GM18868 (cell line): Measurements from ENCODE around the gene HEXB.
"Not testable (repeated sequence)": the region's sequence is repeated elsewhere in the genome, so short reads cannot be mapped to it uniquely, and the experiment has no call there.

Source experiments
- ATAC-seq: cut with Tn5 transposase; IDR thresholded peaks from one replicate; pipeline ENCODE4 v1.9.1; 2021; ENCODE audit warnings: mild to moderate bottlenecking, moderate library complexity; ENCODE audit not compliant: unreplicated experiment

Gene HEXB

DNA sequence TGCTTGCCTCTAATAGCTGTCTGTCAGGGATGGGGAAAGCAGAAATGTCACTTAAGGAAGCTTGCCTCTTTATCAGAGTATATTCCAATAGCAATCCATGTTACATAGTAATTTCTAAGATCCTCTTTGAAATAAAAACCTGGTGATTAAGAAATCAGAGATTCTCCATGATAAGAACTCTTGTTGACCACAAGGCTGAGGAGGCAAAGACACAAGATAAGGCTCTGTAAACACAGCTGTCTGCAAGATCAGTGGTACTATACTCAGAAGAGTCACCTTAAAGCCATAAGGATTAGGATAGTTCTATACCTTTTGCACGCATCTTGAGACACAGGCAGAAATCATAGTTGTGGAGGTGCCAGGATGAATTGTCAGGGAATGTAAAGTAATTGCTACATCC, 40.3 kb downstream of the HEXB start:
- ATAC-seq: no peak

DNA sequence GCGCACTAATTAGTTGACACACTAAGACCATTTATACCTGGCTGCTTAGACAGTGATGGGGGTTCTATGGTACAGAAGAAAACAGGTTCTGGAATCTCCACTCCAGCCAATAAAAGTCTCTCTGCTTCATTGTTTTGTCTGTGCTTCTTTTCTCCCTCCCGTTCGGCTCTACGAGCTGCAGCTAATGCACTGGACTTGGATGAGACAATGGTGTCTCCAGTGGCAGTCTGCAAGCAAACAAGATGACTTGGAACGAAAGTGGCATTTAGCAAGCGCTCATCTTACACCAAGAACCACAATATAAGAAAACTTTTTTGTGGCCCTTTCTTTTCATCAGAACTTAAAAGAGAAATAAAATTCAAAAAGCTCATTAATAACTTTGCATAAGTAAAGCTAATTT, 51.7 kb downstream of the HEXB start:
- ATAC-seq: no peak

DNA sequence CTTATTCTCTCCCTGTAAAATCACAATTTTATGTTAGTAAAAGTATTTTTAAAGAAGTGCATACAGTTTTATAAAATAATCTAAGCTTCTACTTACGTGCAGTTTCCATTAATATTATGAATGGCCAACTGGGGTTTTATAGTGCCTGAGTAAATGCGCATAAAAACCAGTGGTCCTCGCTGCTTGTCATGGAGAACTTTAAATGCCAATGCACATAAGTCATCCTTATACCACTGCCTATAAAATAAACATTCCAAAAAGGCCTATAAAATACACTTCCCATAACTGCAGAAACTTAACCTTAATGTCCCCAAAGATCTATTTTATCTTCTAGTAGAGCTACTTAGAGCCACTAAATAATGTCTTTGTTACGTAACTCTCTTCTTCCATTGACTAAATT, 53.4 kb downstream of the HEXB start:
- no peak for ATAC-seq

DNA sequence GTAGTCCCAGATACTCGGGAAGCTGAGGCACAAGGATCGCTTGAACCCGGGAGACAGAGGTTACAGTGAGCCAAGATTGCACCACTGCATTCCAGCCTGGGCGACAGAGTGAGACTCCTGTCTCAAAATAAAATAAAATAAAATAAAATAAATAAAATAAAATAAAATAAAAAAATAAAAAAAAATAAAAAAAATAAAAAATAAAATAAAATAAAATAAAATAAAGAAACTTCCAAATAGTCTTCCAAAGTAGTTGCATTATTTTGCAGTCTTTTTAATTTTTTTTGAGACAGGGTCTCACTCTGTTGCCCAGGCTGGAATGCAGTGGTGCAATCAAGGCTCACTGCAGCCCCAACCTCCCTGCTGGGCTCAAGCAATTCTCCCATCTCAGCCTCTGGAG, 63.7 kb downstream of the HEXB start:
- ATAC-seq: not testable (repeated sequence)

DNA sequence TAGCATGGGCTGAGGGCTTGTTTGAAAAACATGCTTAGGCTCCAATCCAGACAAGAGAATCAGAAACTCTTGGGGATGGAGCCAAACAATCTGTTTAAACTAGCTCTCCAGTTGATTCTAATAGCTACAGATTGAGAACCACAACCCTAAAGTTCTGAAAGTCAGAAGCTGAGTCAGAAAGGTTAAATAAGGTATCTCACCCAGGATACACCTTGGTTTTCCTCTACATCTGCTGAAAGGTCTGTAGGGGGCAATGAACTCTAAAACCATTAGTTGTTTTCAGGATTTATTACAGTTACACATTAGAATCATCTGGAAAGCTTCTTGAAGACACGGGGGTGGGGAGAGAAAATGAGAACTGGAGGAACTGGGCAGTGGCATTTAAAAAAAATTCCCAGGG, 76.2 kb downstream of the HEXB start:
- ATAC-seq: no peak

DNA sequence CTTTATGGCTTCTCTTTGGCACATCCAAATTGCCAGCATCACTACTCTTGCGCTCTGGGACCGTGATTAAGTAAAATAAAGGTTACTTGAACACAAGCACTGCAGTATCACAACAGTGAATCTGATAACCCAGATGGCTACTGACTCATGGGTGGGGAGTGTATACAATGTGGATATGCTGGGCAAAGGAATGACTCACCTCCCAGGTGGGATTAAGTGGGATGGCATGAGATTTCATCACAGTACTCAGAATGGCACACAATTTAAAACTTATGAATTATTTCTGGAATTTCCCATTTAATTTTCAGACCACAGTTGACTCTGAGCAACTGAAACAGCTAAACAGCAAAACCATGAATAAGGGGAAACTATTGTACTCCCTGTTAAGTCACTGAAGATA, 77.6 kb downstream of the HEXB start:
- no peak for ATAC-seq

DNA sequence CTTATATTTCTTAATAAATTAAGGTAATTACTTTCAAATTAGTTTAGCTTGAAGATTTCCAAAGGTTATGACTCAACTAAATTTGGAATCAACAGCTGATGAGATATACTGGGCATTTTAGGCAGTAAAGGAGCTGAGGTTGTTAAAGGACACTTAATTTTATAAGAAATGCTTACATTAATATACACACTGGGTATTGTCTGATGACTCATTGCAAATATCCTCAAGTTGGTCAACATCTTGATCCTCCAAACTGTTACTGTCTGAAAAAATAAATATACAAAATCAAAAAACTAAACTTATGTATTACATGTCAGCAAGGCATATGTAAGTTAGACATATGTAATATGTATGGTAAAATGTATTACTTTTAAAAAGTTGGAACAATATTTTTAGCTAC, 78.5 kb downstream of the HEXB start:
- ATAC-seq: no peak

DNA sequence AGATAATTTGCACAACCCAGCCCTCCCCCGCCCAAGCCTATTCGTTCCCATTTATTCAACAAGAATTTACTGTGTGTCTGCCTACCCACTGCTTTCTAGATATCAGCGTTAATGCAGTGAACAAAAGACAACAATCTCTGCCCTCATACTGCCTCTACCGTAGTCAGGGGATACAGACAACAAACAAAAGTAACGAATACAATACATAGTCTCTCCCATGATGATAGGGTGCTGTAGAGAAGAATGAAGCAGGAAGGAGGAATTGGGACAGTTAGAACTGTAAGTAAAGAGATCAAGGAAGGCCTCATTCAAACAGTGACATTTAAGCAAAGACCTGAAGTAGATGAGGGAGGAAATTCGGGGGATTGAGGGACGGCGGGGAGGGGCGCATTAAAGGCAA, 80.2 kb downstream of the HEXB start:
- no peak for ATAC-seq

DNA sequence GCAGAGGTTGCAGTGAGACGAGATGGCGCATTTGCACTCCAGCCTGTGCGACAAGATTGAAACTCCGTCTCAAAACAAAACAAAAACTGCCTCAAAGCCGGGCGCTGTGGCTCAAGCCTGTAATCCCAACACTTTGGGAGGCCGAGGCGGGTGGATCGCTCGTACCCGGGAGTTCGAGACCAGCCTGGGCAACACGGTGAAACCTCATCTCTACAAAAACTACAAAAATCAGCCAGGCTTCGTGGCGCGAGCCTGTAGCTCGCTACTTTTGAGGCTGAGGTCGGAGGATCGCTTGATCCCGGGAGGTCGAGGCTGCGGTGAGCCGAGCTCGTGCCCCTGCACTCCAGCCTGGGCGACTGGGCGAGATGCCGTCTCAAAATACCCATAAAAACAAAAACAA, 80.9 kb downstream of the HEXB start:
- ATAC-seq: no peak

DNA sequence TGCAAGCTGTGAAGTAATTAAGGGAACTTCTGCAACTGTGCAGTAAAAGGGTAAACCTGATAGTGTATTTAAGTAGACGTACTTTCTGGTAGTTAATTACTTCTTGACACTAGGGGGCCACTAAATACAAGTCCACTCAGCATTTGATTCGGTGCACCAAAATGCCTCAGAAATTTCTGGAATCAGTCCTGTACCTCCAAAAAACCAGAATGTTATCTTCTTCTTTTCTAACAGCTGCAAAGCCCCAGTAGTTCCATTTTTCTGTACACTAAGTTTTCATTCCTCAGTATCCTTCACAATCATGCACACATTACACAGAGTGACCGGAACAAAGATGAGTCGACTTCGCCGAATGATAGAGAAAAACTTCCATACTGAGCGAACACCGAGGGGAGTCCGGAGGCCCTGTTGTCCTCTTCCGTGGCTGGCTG, 81.4 kb downstream of the HEXB start:
- peak; percentile 33 for ATAC-seq

DNA sequence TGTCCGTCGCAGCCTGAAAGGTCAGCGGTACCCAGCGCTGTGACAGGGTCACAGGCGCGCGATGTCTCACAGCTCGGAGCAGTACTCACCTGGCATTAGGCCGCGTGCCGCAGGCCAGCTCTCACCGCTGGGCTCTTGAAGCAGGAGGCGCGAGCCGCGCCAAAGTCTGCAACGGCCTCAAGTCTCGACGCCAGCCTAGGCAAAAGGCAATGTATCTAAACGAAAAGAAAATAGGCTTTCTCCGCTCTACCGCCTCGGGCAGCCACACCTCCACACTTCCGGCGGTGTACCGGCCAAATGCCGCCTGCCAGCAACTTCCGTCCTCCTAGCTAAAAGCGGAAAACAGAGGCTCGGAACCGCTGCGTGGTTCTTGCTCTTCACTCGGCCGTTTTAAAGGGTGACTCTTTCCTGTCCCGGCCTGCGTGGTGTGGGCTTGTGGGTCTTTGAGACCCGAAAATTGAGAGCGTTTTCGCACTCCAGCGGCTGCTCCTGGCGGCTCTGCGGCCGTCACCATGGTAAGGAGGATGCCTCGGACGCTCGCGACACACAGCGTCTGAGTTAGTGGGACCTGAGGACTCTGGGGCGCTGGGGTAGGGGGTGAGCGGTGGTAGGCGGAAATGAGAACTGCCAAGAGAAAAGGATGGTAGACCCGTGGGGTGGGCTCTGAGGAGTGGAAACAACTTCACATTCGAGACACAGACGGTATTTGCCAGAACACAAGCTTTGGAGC, 82.0 kb downstream of the HEXB start, which contains the start of the genes GFM2 and NSA2:
TSS of gene GFM2 (minus strand) at position 269 of the 730 bp plus-strand sequence. CDS start 3,375 bp downstream, outside the sequence.
TSS of gene NSA2 (plus strand) at position 401 of the 730 bp plus-strand sequence. CDS start at position 513, 112 bp downstream.
- ATAC-seq: peak; percentile 88

DNA sequence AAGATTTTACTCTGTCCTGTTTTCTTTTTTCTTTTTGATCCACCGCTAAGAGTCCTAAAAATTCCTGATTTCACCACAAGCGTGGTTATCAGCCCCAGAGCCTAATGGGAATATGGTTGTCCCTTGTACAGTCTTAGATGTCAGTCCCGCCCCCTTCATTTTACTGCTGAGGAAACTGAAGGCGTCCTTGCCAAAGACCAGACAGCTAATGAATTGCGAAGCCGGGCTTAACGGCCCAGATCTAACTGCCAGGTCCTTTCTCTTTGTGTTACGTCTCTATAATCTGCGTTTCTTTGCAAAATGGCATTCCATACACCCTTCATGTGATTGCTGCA, 82.5 kb downstream of the HEXB start:
- ATAC-seq: peak; percentile 29
